ENCODE results near the gene DLEU7.

DNA sequence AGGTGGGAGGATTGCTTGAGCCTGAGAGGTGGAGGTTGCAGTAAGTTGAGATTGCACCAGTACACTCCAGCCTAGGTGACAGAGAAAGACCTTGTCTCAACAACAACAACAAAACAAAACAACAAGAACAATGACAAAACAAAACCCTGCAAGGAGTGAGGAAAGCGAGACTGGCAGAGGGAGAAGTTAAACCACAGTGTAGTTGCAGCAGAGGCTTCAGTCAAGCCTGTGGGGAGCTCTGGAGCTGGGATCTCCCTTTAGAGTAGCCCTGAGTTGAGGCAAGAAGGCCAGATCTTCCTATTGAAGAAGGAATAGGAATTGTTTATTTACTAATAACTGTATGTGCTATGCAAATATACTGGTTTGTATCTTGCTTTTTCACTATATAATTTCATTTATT lies 40.8 kb upstream of the DLEU7 start:
- TF ChIP-seq, protein P1, sequence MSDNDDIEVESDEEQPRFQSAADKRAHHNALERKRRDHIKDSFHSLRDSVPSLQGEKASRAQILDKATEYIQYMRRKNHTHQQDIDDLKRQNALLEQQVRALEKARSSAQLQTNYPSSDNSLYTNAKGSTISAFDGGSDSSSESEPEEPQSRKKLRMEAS (IDR thresholded peaks at IDR 0.05) = no peak
- TF ChIP-seq GABPA (IDR thresholded peaks at IDR 0.05 in 1 of 2, conservative IDR thresholded peaks at IDR 0.05 in 1 of 2) (no peak), EGR1 (IDR thresholded peaks at IDR 0.05; ENCODE audit: low read depth in 2 of 2) (no peak), TAF1 (conservative IDR thresholded peaks at IDR 0.05) (no peak), RAD21 (IDR thresholded peaks at IDR 0.05) (no peak), NR2F2 (IDR thresholded peaks at IDR 0.05) (no peak), RXRA (IDR thresholded peaks at IDR 0.05) (no peak), SP1 (IDR thresholded peaks at IDR 0.05) (no peak), FOXA1 (IDR thresholded peaks at IDR 0.05) (no peak), YY1 (IDR thresholded peaks at IDR 0.05) (no peak)
- TF ChIP-seq, protein P2, sequence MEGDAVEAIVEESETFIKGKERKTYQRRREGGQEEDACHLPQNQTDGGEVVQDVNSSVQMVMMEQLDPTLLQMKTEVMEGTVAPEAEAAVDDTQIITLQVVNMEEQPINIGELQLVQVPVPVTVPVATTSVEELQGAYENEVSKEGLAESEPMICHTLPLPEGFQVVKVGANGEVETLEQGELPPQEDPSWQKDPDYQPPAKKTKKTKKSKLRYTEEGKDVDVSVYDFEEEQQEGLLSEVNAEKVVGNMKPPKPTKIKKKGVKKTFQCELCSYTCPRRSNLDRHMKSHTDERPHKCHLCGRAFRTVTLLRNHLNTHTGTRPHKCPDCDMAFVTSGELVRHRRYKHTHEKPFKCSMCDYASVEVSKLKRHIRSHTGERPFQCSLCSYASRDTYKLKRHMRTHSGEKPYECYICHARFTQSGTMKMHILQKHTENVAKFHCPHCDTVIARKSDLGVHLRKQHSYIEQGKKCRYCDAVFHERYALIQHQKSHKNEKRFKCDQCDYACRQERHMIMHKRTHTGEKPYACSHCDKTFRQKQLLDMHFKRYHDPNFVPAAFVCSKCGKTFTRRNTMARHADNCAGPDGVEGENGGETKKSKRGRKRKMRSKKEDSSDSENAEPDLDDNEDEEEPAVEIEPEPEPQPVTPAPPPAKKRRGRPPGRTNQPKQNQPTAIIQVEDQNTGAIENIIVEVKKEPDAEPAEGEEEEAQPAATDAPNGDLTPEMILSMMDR (IDR thresholded peaks at IDR 0.05; ENCODE audit: low read depth, low read length, missing input control) = no peak
- TF ChIP-seq, protein P3, sequence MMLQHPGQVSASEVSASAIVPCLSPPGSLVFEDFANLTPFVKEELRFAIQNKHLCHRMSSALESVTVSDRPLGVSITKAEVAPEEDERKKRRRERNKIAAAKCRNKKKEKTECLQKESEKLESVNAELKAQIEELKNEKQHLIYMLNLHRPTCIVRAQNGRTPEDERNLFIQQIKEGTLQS (IDR thresholded peaks at IDR 0.05) = no peak
- TF ChIP-seq, protein P4, sequence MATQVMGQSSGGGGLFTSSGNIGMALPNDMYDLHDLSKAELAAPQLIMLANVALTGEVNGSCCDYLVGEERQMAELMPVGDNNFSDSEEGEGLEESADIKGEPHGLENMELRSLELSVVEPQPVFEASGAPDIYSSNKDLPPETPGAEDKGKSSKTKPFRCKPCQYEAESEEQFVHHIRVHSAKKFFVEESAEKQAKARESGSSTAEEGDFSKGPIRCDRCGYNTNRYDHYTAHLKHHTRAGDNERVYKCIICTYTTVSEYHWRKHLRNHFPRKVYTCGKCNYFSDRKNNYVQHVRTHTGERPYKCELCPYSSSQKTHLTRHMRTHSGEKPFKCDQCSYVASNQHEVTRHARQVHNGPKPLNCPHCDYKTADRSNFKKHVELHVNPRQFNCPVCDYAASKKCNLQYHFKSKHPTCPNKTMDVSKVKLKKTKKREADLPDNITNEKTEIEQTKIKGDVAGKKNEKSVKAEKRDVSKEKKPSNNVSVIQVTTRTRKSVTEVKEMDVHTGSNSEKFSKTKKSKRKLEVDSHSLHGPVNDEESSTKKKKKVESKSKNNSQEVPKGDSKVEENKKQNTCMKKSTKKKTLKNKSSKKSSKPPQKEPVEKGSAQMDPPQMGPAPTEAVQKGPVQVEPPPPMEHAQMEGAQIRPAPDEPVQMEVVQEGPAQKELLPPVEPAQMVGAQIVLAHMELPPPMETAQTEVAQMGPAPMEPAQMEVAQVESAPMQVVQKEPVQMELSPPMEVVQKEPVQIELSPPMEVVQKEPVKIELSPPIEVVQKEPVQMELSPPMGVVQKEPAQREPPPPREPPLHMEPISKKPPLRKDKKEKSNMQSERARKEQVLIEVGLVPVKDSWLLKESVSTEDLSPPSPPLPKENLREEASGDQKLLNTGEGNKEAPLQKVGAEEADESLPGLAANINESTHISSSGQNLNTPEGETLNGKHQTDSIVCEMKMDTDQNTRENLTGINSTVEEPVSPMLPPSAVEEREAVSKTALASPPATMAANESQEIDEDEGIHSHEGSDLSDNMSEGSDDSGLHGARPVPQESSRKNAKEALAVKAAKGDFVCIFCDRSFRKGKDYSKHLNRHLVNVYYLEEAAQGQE (IDR thresholded peaks at IDR 0.05) = no peak
- TF ChIP-seq, protein P5, sequence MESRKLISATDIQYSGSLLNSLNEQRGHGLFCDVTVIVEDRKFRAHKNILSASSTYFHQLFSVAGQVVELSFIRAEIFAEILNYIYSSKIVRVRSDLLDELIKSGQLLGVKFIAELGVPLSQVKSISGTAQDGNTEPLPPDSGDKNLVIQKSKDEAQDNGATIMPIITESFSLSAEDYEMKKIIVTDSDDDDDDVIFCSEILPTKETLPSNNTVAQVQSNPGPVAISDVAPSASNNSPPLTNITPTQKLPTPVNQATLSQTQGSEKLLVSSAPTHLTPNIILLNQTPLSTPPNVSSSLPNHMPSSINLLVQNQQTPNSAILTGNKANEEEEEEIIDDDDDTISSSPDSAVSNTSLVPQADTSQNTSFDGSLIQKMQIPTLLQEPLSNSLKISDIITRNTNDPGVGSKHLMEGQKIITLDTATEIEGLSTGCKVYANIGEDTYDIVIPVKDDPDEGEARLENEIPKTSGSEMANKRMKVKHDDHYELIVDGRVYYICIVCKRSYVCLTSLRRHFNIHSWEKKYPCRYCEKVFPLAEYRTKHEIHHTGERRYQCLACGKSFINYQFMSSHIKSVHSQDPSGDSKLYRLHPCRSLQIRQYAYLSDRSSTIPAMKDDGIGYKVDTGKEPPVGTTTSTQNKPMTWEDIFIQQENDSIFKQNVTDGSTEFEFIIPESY (IDR thresholded peaks at IDR 0.05) = no peak
